ENCODE results near the gene UCMA. TPM values are rescaled to one million over a fixed set of nuclear protein-coding genes. Genes with fewer than 3 reads are reported as not detected.
"Not testable (repeated sequence)": the region's sequence is repeated elsewhere in the genome, so short reads cannot be mapped to it uniquely, and the experiment has no call there.

The UCMA gene
- total RNA-seq (2022) (not detected in 2 replicates), Bru-seq, nascent RNA (not detected), BruChase-seq, experiment 1, labeled RNA remaining after a 6-hour chase (not detected), BruChase-seq, experiment 2, labeled RNA remaining after a 2-hour chase (not detected)
- long read RNA-seq = 0 reads

GRCh38 chr10:13234172-13234571, at the start of gene UCMA:
Gene UCMA (minus strand): TSS chr10:13234374. CDS start chr10:13234258, 116 bp downstream.
- Mint-ChIP-seq H3K36me3 (ENCODE audit: insufficient read depth, unreplicated experiment) (no peaks in the 10 kb centered on the region), H3K4me3 (ENCODE audit: low read depth, unreplicated experiment) (no peak within 1 kb of the TSS)
- no TSS peak for BruUV-seq (replicated peaks)

GRCh38 chr10:13282348-13282747, 48.2 kb upstream of the UCMA start:
- H3K9me3 Mint-ChIP-seq (ENCODE audit: low read depth, unreplicated experiment); H3K36me3 Mint-ChIP-seq (ENCODE audit: insufficient read depth, unreplicated experiment); H3K27ac Mint-ChIP-seq (ENCODE audit: unreplicated experiment); DNase-seq; H3K27me3 Mint-ChIP-seq (ENCODE audit: unreplicated experiment); intact Hi-C loops (cut with micrococcal nuclease; ENCODE audit: unreplicated experiment); CTCF ChIA-PET; H3K4me3 Mint-ChIP-seq (ENCODE audit: low read depth, unreplicated experiment); H3K4me1 Mint-ChIP-seq (ENCODE audit: low read depth, unreplicated experiment); BruUV-seq (replicated peaks): not testable (repeated sequence)

More at GRCh38 chr10:13234172-13234571, at the start of gene UCMA:
- Mint-ChIP-seq H3K4me1 (ENCODE audit: low read depth, unreplicated experiment) (no peaks in the 10 kb centered on the region), H3K27me3 (ENCODE audit: unreplicated experiment) (peaks cover 32% of the 10 kb centered on the region), H3K9me3 (ENCODE audit: low read depth, unreplicated experiment) (no peaks in the 10 kb centered on the region), H3K27ac (ENCODE audit: unreplicated experiment) (no peak within 1 kb of the TSS)
- no peak for DNase-seq
- intact Hi-C loops (cut with micrococcal nuclease; ENCODE audit: unreplicated experiment) = no loop called here
- no peak for TF ChIP-seq CTCF (IDR thresholded peaks at IDR 0.05; ENCODE audit: unreplicated experiment)
- CTCF ChIA-PET = no interaction called here

- no peak for TF ChIP-seq CTCF (IDR thresholded peaks at IDR 0.05; ENCODE audit: unreplicated experiment)
- Mint-ChIP-seq H3K27ac (ENCODE audit: unreplicated experiment) (no peak overlapping the region), H3K9me3 (ENCODE audit: low read depth, unreplicated experiment) (no peaks in the 10 kb centered on the region), H3K27me3 (ENCODE audit: unreplicated experiment) (no peaks in the 10 kb centered on the region), H3K36me3 (ENCODE audit: insufficient read depth, unreplicated experiment) (no peaks in the 10 kb centered on the region), H3K4me3 (ENCODE audit: low read depth, unreplicated experiment) (no peak overlapping the region), H3K4me1 (ENCODE audit: low read depth, unreplicated experiment) (no peaks in the 10 kb centered on the region)
- DNase-seq = no peak
- intact Hi-C loops (cut with micrococcal nuclease; ENCODE audit: unreplicated experiment) = loop anchor here (10.0 kb wide), 1 partner anchor 72 kb away; no protein-coding TSS in a partner anchor
- BruUV-seq (replicated peaks) = no TSS peak
- CTCF ChIA-PET = no interaction called here
These were observed 42.7 kb upstream of the UCMA start for GRCh38 chr10:13276749-13277365.

GRCh38 chr10:13276146-13276545, 42.0 kb upstream of the UCMA start:
- H3K4me1 Mint-ChIP-seq (ENCODE audit: low read depth, unreplicated experiment); H3K27me3 Mint-ChIP-seq (ENCODE audit: unreplicated experiment); H3K4me3 Mint-ChIP-seq (ENCODE audit: low read depth, unreplicated experiment); H3K27ac Mint-ChIP-seq (ENCODE audit: unreplicated experiment); DNase-seq; H3K9me3 Mint-ChIP-seq (ENCODE audit: low read depth, unreplicated experiment); H3K36me3 Mint-ChIP-seq (ENCODE audit: insufficient read depth, unreplicated experiment); BruUV-seq (replicated peaks): not testable (repeated sequence)
- CTCF ChIA-PET = interaction anchor here (0.6 kb wide), 1 partner anchor 160 kb away, joined by 5 read pairs; no protein-coding TSS in a partner anchor
- intact Hi-C loops (cut with micrococcal nuclease; ENCODE audit: unreplicated experiment) = loop anchor here (10.0 kb wide), 1 partner anchor 71 kb away; no protein-coding TSS in a partner anchor

- Mint-ChIP-seq H3K4me3 (ENCODE audit: low read depth, unreplicated experiment) (no peak overlapping the region), H3K9me3 (ENCODE audit: low read depth, unreplicated experiment) (no peaks in the 10 kb centered on the region), H3K36me3 (ENCODE audit: insufficient read depth, unreplicated experiment) (no peaks in the 10 kb centered on the region), H3K4me1 (ENCODE audit: low read depth, unreplicated experiment) (peaks cover 14% of the 10 kb centered on the region), H3K27ac (ENCODE audit: unreplicated experiment) (no peak overlapping the region), H3K27me3 (ENCODE audit: unreplicated experiment) (no peaks in the 10 kb centered on the region)
- no peak for DNase-seq
- no peak for TF ChIP-seq CTCF (IDR thresholded peaks at IDR 0.05; ENCODE audit: unreplicated experiment)
- CTCF ChIA-PET = no interaction called here
- intact Hi-C loops (cut with micrococcal nuclease; ENCODE audit: unreplicated experiment) = loop anchor here (10.0 kb wide), 1 partner anchor 67 kb away; no protein-coding TSS in a partner anchor
- BruUV-seq (replicated peaks) = no TSS peak
These were observed 38.0 kb upstream of the UCMA start for GRCh38 chr10:13272164-13272571.
